ENCODE results near the gene HMG20B.
"Not testable (repeated sequence)": the region's sequence is repeated elsewhere in the genome, so short reads cannot be mapped to it uniquely, and the experiment has no call there.

Gene HMG20B

DNA sequence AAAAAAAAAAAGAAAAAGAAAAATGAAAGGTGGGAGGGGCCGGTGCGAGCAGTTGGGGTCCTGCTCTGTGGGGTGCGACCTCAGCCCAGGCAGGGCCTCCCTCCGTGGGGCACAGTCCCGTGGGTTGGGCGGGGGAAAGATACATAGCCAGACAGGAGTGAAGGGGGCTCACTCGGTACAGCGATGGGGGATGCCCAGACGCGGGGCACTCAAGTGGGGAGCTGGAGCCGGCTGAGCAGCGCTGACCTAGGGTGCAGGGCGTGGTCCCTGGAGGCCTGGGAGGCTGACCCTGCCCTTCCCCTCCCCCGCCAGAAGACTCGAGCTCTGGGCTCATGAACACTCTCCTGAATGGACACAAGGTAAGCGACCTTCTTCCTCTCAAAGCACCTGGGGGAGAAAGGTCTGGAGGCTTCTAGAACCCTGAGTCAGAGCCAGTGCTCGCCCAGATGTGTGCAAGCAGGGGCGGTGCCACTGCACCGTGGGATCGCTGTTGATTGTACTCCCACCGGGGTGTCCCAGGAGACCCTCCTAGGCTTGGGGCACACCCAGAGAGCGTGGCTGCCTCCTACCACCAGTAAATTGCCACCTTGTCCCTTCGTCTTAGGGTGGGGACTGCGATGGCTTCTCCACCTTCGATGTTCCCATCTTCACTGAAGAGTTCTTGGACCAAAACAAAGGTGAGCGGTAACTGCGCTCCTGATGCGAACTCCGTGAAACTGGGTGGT is 3.4 kb downstream of the HMG20B start:
- Mint-ChIP-seq H3K4me1 (ENCODE audit: low read depth) (peaks cover 70% of the 10 kb centered on the region), H3K27me3 (no peaks in the 10 kb centered on the region), H3K27ac (no peak overlapping the region), H3K4me3 (peak overlapping the region; percentile 70), H3K9me3 (no peaks in the 10 kb centered on the region), H3K36me3 (ENCODE audit: low read depth) (peaks cover 61% of the 10 kb centered on the region)
- intact Hi-C loops (cut with micrococcal nuclease), result no loop called here

DNA sequence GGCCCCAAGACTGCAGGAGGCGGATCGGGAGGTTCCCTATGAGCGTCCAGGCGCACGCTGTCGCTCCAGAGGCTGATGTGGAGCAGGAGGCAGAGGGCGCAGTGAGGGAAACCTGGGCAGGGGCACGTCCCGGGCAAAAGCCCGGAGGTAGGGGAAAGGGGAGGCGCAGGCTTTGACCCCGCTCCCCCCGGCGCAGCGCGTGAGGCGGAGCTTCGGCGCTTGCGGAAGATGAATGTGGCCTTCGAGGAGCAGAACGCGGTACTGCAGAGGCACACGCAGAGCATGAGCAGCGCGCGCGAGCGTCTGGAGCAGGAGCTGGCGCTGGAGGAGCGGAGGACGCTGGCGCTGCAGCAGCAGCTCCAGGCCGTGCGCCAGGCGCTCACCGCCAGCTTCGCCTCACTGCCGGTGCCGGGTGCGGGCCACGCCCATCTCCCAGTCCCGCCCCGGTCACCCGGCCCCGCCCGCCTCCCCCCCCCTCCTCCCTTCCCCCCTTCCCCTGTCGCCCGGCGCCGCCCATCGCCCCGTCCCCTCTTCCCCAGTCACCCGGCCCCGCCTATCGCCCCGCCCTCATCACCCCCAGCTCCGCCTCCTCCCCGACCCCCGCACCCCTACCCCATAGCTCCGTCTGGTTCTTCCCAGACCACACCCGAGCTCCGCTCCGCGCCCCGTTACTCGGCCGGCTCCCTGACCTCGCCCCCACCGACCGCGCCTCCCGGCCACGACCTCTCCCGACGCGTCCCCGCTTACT is 4.1 kb downstream of the HMG20B start:
- Mint-ChIP-seq H3K9me3 (no peaks in the 10 kb centered on the region), H3K4me1 (ENCODE audit: low read depth) (peaks cover 63% of the 10 kb centered on the region), H3K4me3 (peak overlapping the region; percentile 70), H3K27me3 (no peaks in the 10 kb centered on the region), H3K27ac (no peak overlapping the region), H3K36me3 (ENCODE audit: low read depth) (peaks cover 61% of the 10 kb centered on the region)
- intact Hi-C loops (cut with micrococcal nuclease), result no loop called here

DNA sequence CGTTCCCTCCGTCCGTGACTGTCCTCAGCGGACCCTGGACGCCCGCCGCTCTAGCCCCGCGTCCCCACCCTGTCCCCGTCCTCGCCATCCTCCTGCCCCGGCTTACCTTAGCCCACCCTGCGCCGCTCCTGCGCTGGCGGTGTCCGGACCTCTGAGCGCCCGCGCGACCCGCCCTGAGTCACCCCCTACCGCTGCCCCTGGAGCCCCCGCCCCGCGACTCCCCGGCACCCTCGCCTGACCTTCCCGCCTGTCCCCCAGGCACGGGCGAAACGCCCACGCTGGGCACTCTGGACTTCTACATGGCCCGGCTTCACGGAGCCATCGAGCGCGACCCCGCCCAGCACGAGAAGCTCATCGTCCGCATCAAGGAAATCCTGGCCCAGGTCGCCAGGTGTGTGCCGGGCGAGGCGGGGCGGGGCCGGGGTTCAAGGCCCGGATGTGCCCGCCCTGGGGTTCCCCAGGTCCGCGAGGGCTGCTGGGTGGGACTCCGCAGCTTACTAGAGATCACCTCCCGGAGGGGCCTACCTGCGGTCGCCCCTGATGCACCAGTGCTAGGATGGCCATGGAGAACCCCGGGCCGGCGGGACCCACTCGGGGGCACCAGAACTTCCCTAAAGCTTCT is 5.1 kb downstream of the HMG20B start:
- H3K9me3 Mint-ChIP-seq, result no peaks in the 10 kb centered on the region
- no peak overlapping the region for H3K4me3 Mint-ChIP-seq
- peaks cover 58% of the 10 kb centered on the region for H3K4me1 Mint-ChIP-seq (ENCODE audit: low read depth)
- H3K27me3 Mint-ChIP-seq, result no peaks in the 10 kb centered on the region
- H3K27ac Mint-ChIP-seq, result no peak overlapping the region
- intact Hi-C loops (cut with micrococcal nuclease), result no loop called here
- H3K36me3 Mint-ChIP-seq (ENCODE audit: low read depth), result peaks cover 61% of the 10 kb centered on the region

- intact Hi-C loops (cut with micrococcal nuclease), result no loop called here
- H3K27me3 Mint-ChIP-seq, result peaks cover 3% of the 10 kb centered on the region
Observed at GRCh38 chr19:3578390-3578789, 5.6 kb downstream of the HMG20B start.

DNA sequence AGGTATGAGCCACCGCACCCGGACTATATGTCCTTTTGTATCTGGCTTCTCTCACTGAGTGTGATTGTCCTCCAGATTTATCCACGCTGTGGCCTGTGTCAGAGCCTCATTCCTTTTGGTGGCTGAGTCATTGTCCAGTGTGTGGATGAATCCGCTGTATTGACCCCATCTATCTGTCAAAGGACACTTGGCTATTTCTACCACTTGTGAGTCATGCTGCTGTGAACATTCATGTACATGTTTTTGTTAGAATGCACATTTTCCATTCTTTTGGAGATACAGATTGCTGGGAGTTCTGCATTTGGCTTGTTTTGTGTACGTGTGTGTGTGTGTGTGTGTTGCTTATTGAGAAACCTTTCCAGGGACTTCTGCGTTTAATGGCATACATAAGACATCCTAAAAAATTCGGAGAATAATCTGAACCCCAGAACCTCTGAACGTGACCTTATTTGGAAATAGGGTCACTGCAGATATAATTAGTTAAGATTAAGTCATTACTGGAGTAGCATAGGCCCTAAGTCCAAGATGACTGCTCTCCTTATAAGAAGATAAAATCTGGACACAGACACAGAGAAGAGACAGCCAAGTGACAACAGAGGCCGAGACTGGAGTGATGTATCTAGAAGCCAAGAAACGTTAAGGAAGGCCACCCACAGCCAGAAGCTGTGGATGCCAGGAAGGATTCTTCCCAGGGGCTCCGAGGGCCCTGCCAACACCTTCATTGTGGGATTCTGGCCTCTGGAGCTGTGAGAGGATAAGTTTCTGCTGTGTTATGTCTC is 7.6 kb downstream of the HMG20B start:
- peak overlapping the region; percentile 52 for H3K27ac Mint-ChIP-seq
- H3K4me1 Mint-ChIP-seq (ENCODE audit: low read depth), result peaks cover 42% of the 10 kb centered on the region
- intact Hi-C loops (cut with micrococcal nuclease), result no loop called here
- peaks cover 16% of the 10 kb centered on the region for H3K27me3 Mint-ChIP-seq
- H3K36me3 Mint-ChIP-seq (ENCODE audit: low read depth), result peaks cover 39% of the 10 kb centered on the region
- H3K9me3 Mint-ChIP-seq, result no peaks in the 10 kb centered on the region
- H3K4me3 Mint-ChIP-seq, result no peak overlapping the region

More at GRCh38 chr19:3578390-3578789, 5.6 kb downstream of the HMG20B start:
- Mint-ChIP-seq H3K27ac (no peak overlapping the region), H3K9me3 (no peaks in the 10 kb centered on the region), H3K4me3 (no peak overlapping the region), H3K36me3 (ENCODE audit: low read depth) (peaks cover 58% of the 10 kb centered on the region), H3K4me1 (ENCODE audit: low read depth) (peaks cover 58% of the 10 kb centered on the region)

- H3K27me3 Mint-ChIP-seq, result peaks cover 29% of the 10 kb centered on the region
- intact Hi-C loops (cut with micrococcal nuclease), result not testable (repeated sequence)
Observed at GRCh38 chr19:3581792-3582191, 9.0 kb downstream of the HMG20B start.

DNA sequence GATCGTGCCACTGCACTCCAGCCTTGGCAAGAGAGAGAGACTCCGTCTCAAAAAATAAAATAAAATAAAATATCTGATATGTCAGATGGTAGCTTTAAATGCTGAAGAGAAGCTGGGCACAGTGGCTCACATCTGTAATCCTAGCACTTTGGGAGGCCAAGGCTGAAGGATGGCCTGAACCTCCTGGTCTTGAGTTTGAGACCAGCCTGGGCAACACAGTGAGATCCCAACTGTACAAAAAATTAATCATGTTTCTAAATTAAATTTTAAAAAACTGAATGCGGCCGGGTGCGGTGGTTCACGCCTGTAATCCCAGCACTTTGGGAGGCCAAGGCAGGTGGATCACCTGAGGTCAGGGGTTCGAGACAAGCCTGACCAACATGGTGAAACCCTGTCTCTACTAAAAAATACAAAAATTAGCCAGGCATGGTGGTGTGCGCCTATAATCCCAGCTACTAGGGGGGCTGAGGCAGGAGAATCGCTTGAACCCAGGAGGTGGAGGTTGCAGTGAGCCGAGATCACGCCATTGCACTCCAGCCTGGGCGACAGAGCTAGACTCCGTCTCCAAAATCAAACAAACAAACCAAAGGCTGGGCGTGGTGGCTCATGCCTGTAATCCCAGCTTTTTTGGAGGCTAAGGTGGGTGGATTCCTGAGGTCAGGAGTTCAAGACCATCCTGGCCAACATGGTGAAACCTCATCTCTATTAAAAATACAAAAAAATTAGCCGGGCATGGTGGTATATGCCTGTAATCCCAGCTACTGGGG is 11.5 kb downstream of the HMG20B start:
- H3K27me3 Mint-ChIP-seq, result peaks cover 45% of the 10 kb centered on the region
- H3K27ac Mint-ChIP-seq; H3K4me3 Mint-ChIP-seq; H3K36me3 Mint-ChIP-seq (ENCODE audit: low read depth); H3K9me3 Mint-ChIP-seq; intact Hi-C loops (cut with micrococcal nuclease): not testable (repeated sequence)
- peaks cover 20% of the 10 kb centered on the region for H3K4me1 Mint-ChIP-seq (ENCODE audit: low read depth)

More at GRCh38 chr19:3581792-3582191, 9.0 kb downstream of the HMG20B start:
- not testable (repeated sequence) for H3K9me3 Mint-ChIP-seq, H3K27ac Mint-ChIP-seq, H3K4me3 Mint-ChIP-seq
- H3K4me1 Mint-ChIP-seq (ENCODE audit: low read depth), result peaks cover 29% of the 10 kb centered on the region
- H3K36me3 Mint-ChIP-seq (ENCODE audit: low read depth), result peaks cover 24% of the 10 kb centered on the region

- peak within 1 kb of the TSS; percentile 37 for H3K4me3 Mint-ChIP-seq
Observed at GRCh38 chr19:3585301-3586126, 12.8 kb downstream of the HMG20B start, which contains the start of gene GIPC3. Gene GIPC3 (plus strand): TSS chr19:3585478. CDS start chr19:3585598, 120 bp downstream.

GRCh38 chr19:3586127-3586626 is 13.4 kb downstream of the HMG20B start:
- Mint-ChIP-seq H3K9me3 (no peaks in the 10 kb centered on the region), H3K36me3 (ENCODE audit: low read depth) (no peaks in the 10 kb centered on the region), H3K27ac (no peak overlapping the region), H3K4me3 (peak overlapping the region; percentile 37), H3K4me1 (ENCODE audit: low read depth) (peaks cover under 1% of the 10 kb centered on the region), H3K27me3 (peaks cover 53% of the 10 kb centered on the region)
- intact Hi-C loops (cut with micrococcal nuclease), result no loop called here

More at GRCh38 chr19:3585301-3586126, 12.8 kb downstream of the HMG20B start, which contains the start of gene GIPC3:
- Mint-ChIP-seq H3K9me3 (no peaks in the 10 kb centered on the region), H3K27ac (no peak within 1 kb of the TSS), H3K27me3 (peaks cover 48% of the 10 kb centered on the region), H3K36me3 (ENCODE audit: low read depth) (no peaks in the 10 kb centered on the region), H3K4me1 (ENCODE audit: low read depth) (peaks cover 7% of the 10 kb centered on the region)
- intact Hi-C loops (cut with micrococcal nuclease), result no loop called here

GRCh38 chr19:3586707-3587346 is 14.1 kb downstream of the HMG20B start:
- H3K4me1 Mint-ChIP-seq (ENCODE audit: low read depth), result no peaks in the 10 kb centered on the region
- no peaks in the 10 kb centered on the region for H3K36me3 Mint-ChIP-seq (ENCODE audit: low read depth)
- no peak overlapping the region for H3K4me3 Mint-ChIP-seq
- H3K27me3 Mint-ChIP-seq, result peaks cover 59% of the 10 kb centered on the region
- no peak overlapping the region for H3K27ac Mint-ChIP-seq
- intact Hi-C loops (cut with micrococcal nuclease), result no loop called here
- H3K9me3 Mint-ChIP-seq, result no peaks in the 10 kb centered on the region

- intact Hi-C loops (cut with micrococcal nuclease), result no loop called here
- Mint-ChIP-seq H3K27me3 (peaks cover 73% of the 10 kb centered on the region), H3K9me3 (no peaks in the 10 kb centered on the region), H3K4me3 (no peak overlapping the region), H3K27ac (no peak overlapping the region), H3K36me3 (ENCODE audit: low read depth) (no peaks in the 10 kb centered on the region), H3K4me1 (ENCODE audit: low read depth) (no peaks in the 10 kb centered on the region)
Observed at GRCh38 chr19:3589439-3589838, 16.7 kb downstream of the HMG20B start.

- Mint-ChIP-seq H3K36me3 (ENCODE audit: low read depth) (no peaks in the 10 kb centered on the region), H3K27ac (no peak overlapping the region), H3K27me3 (peaks cover 72% of the 10 kb centered on the region), H3K4me1 (ENCODE audit: low read depth) (no peaks in the 10 kb centered on the region), H3K4me3 (no peak overlapping the region), H3K9me3 (no peaks in the 10 kb centered on the region)
- intact Hi-C loops (cut with micrococcal nuclease), result no loop called here
Observed at GRCh38 chr19:3589949-3590348, 17.2 kb downstream of the HMG20B start.

All from dendritic cell treated with granulocyte-macrophage colony-stimulating factor and Interleukin-4, amounts not matched to agents 40 ng/mL and 50 ng/mL, for 4 days (primary cell).